ENCODE results near the gene TM4SF1.

Gene TM4SF1

GRCh38 chr3:149321136-149321535 is 56.3 kb downstream of the TM4SF1 start:
- TF ChIP-seq CTCF (IDR thresholded peaks at IDR 0.05; ENCODE audit: borderline replicate concordance, insufficient read depth, low read depth, low read length) = no peak
- no peak overlapping the region for H3K4me3 ChIP-seq (ENCODE audit: low read depth, low read length)

GRCh38 chr3:149319750-149320149 is 57.7 kb downstream of the TM4SF1 start:
- TF ChIP-seq CTCF (IDR thresholded peaks at IDR 0.05; ENCODE audit: borderline replicate concordance, insufficient read depth, low read depth, low read length) = no peak
- H3K4me3 ChIP-seq (ENCODE audit: low read depth, low read length) = no peak overlapping the region
